PC-3 (cell line): ENCODE measurements around the gene KCNB1. TPM values are rescaled to one million over a fixed set of nuclear protein-coding genes. Genes with fewer than 3 reads are reported as not detected.

Experiments
- ATAC-seq: fragments of 200-7000 bp; cut with Tn5 transposase; 2 replicates; pipeline ENCODE4 v1.9.1; 2020; ENCODE audit warnings: mild to moderate bottlenecking, moderate library complexity
- BruUV-seq: library from RNA; stranded (reverse); fragments of 400-500 nt; replicated peaks from 2 replicates; lab custom pipeline; 2021; lab: Mats Ljungman, UMichigan
- CTCF ChIA-PET: fragments of 300-600 bp; sonication (Branson Sonifier 250); formaldehyde crosslinking; loops from one replicate; lab custom pipeline; 2022; ENCODE audit warnings: antibody characterized with exemption; lab: Charles Lee
- POLR2A ChIA-PET: fragments of 300-600 bp; sonication (Branson Sonifier 250); formaldehyde crosslinking; loops from one replicate; lab custom pipeline; 2022; ENCODE audit warnings: antibody characterized with exemption; ENCODE audit not compliant: unreplicated experiment; lab: Charles Lee
- DNase-seq: peaks from one replicate; pipeline ENCODE4 v3.0.0-alpha.2; 2015
- H2AFZ ChIP-seq: fragments of 300-600 bp; sonication (generic); 2 replicates; pipeline ENCODE4 v1.6.0; 2016; ENCODE audit warnings: antibody characterized with exemption, low read length
- H3F3A ChIP-seq: fragments of 300-600 bp; sonication (generic); one replicate; pipeline ENCODE4 v1.6.0; 2017; ENCODE audit warnings: antibody characterized with exemption, low read length, control low read depth, mild to moderate bottlenecking; ENCODE audit not compliant: unreplicated experiment
- H3K27ac ChIP-seq: fragments of 300-600 bp; sonication (generic); 2 replicates; pipeline ENCODE4 v1.5.1; 2016; ENCODE audit warnings: mild to moderate bottlenecking, low read length
- H3K27me3 ChIP-seq: fragments of 300-600 bp; sonication (generic); 2 replicates; pipeline ENCODE4 v1.6.1; 2016; ENCODE audit warnings: low read length, mixed read lengths
- H3K36me3 ChIP-seq: fragments of 300-600 bp; sonication (generic); 2 replicates; pipeline ENCODE4 v1.6.1; 2016; ENCODE audit warnings: low read depth, mixed run types, low read length, mixed read lengths
- H3K4me1 ChIP-seq: fragments of 300-600 bp; sonication (generic); 2 replicates; pipeline ENCODE4 v1.5.1; 2016; ENCODE audit warnings: low read length; ENCODE audit not compliant: insufficient read depth
- H3K4me2 ChIP-seq: fragments of 300-600 bp; sonication (generic); 2 replicates; pipeline ENCODE4 v1.6.0; 2016; ENCODE audit warnings: low read length
- H3K4me3 ChIP-seq: fragments of 300-600 bp; sonication (generic); 2 replicates; pipeline ENCODE4 v1.5.1; 2016; ENCODE audit warnings: mild to moderate bottlenecking, low read length, mixed read lengths
- H3K79me2 ChIP-seq: fragments of 300-600 bp; sonication (generic); 2 replicates; pipeline ENCODE4 v1.6.1; 2017; ENCODE audit warnings: low read length, mixed read lengths
- H3K9ac ChIP-seq: fragments of 300-600 bp; sonication (generic); 2 replicates; pipeline ENCODE4 v1.6.0; 2016; ENCODE audit warnings: mild to moderate bottlenecking, low read length
- H3K9me2 ChIP-seq: fragments of 300-600 bp; sonication (generic); replicated peaks from 2 replicates; pipeline ENCODE4 v1.6.1; 2016; ENCODE audit warnings: mixed run types, low read length, mixed read lengths
- H3K9me3 ChIP-seq: fragments of 300-600 bp; sonication (generic); 2 replicates; pipeline ENCODE4 v1.6.1; 2016; ENCODE audit warnings: low read length, mixed read lengths
- H4K20me1 ChIP-seq: fragments of 300-600 bp; sonication (generic); 2 replicates; pipeline ENCODE4 v1.6.1; 2016; ENCODE audit warnings: low read length, mixed read lengths
- CTCF ChIP-seq: fragments of 300-600 bp; sonication (generic); conservative IDR thresholded peaks from 2 replicates; pipeline ENCODE4 v1.5.1; 2017; ENCODE audit warnings: antibody characterized with exemption, low read depth, mild to moderate bottlenecking, low read length
- EZH2 ChIP-seq: fragments of 300-600 bp; sonication (generic); IDR thresholded peaks from one replicate; pipeline ENCODE4 v1.6.1; 2017; ENCODE audit warnings: antibody characterized with exemption, mild to moderate bottlenecking, low read length; ENCODE audit not compliant: unreplicated experiment
- EZH2phosphoT487 ChIP-seq: fragments of 300-600 bp; sonication (generic); IDR thresholded peaks from 2 replicates; pipeline ENCODE4 v1.6.1; 2018; ENCODE audit warnings: mild to moderate bottlenecking, antibody characterized with exemption, low read length, borderline replicate concordance
- intact Hi-C: fragments of 100-400 bp; cut with micrococcal nuclease; formaldehyde crosslinking; loops from 2 replicates; pipeline ENCODE4 v1.9.0; 2023
- total RNA-seq: library from RNA; depleted of rRNA; stranded (reverse); fragments of >200 nt; gene quantifications from 2 replicates; pipeline ENCODE4 v1.2.3, GENCODE V29; 2014

Gene KCNB1
- total RNA-seq, 1 experiment from 2014 or later, result 0.04 TPM

DNA sequence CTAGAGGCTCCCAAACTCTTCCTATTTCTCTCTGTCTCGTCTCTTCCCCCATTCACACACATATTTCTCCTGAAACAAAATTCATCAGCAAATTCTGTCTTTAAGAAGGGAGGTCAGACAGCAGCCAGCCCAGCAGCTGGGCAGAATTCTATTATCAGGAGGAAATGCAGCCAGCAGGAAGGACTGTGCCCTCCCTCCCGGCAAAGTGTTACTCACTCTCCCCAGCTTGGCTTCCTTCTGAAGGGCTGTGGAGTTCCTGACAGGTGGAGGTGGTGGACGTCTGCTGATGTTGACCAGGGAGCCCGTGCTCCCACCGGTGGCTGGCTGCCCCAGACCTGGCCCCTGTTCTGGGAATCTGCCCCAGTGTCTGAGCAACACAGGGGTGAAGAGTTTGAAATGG, 37.3 kb downstream of the KCNB1 start:
- intact Hi-C loops, result no loop called here
- POLR2A ChIA-PET, result no interaction called here
- TF ChIP-seq EZH2phosphoT487 (no peak), CTCF (no peak), EZH2 (no peak)

DNA sequence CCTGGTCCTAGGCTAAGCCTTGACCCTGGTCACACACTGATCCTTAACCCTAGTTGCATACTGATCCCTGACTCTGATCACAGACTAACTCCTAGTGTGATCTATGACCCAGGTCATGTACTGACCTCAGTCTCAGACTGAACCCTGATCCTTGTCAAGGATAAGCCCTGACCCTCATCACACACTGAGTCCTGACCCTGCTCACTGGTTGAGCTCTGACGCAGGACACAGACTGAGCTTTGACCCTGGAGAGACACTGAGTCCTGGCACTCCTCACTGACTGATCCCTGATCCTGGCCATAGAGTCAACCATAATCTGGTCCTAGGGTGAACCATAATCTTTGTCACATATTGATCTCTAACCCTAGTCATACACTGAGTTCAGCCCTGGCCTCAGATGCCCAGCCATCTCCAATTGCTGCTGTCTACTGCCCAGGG, 37.9 kb downstream of the KCNB1 start:
- DNase-seq (no peak), ATAC-seq (no peak)
- Histone ChIP-seq H3K36me3 (no peaks in the 10 kb centered on the region), H3K4me3 (no peak overlapping the region), H3F3A (no peaks in the 10 kb centered on the region), H3K9ac (no peak overlapping the region), H3K9me3 (no peaks in the 10 kb centered on the region), H2AFZ (no peak overlapping the region), H3K9me2 (no peaks in the 10 kb centered on the region), H3K27ac (no peak overlapping the region), H3K4me2 (no peak overlapping the region), H4K20me1 (no peaks in the 10 kb centered on the region), H3K27me3 (peaks cover 16% of the 10 kb centered on the region), H3K79me2 (no peaks in the 10 kb centered on the region), H3K4me1 (peaks cover 7% of the 10 kb centered on the region; the same call in 1 of the 2 replicates)
- TF ChIP-seq EZH2phosphoT487 (no peak), EZH2 (no peak), CTCF (no peak)
- BruUV-seq, result no TSS peak
- intact Hi-C loops, result no loop called here
- CTCF ChIA-PET, result no interaction called here
- POLR2A ChIA-PET, result no interaction called here

More for the DNA sequence above, 37.3 kb downstream of the KCNB1 start:
- no peaks in the 10 kb centered on the region for H3K79me2 ChIP-seq
- peaks cover 11% of the 10 kb centered on the region for H3K27me3 ChIP-seq
- ATAC-seq (peak; percentile 93), DNase-seq (peak; percentile 49)
- H3F3A ChIP-seq, result no peaks in the 10 kb centered on the region
- CTCF ChIA-PET, result no interaction called here
- H4K20me1 ChIP-seq, result no peaks in the 10 kb centered on the region
- no peak overlapping the region for H3K4me2 ChIP-seq
- H3K9me2 ChIP-seq, result no peaks in the 10 kb centered on the region
- no peaks in the 10 kb centered on the region for H3K36me3 ChIP-seq
- no peak overlapping the region for H2AFZ ChIP-seq
- H3K9ac ChIP-seq, result no peak overlapping the region
- H3K9me3 ChIP-seq, result no peaks in the 10 kb centered on the region
- peaks cover 7% of the 10 kb centered on the region; the same call in 1 of the 2 replicates for H3K4me1 ChIP-seq
- no peak overlapping the region for H3K4me3 ChIP-seq
- BruUV-seq, result no TSS peak
- H3K27ac ChIP-seq, result no peak overlapping the region

DNA sequence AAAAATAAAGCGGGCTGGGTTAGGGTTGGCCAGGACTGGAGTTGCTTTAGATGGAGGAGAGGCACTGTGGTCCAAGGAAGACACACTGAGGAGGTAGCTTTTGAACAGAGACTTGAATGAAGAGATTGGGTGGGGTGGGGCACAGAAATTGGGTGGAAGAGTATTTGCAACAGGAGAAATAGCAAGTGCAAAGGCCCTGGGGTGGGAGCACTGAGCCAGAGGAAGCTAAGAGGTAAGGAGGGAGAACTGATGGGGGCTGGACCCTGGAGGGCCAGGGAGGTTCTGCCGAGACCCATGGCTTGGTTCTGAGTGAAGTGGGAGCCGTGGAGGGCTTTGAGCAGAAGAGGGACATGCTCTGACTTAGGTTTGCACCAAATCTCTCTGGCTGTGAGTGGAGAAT, 45.4 kb downstream of the KCNB1 start:
- ATAC-seq (no peak), DNase-seq (no peak)
- intact Hi-C loops, result no loop called here
- POLR2A ChIA-PET, result no interaction called here
- Histone ChIP-seq H3K9me3 (no peaks in the 10 kb centered on the region), H3K27me3 (peaks cover 47% of the 10 kb centered on the region), H3K4me2 (no peak overlapping the region), H3K4me3 (no peak overlapping the region), H3K9ac (no peak overlapping the region), H3K9me2 (no peaks in the 10 kb centered on the region), H3K79me2 (no peaks in the 10 kb centered on the region), H3K4me1 (no peaks in the 10 kb centered on the region), H4K20me1 (no peaks in the 10 kb centered on the region), H2AFZ (no peak overlapping the region), H3K27ac (no peak overlapping the region), H3K36me3 (no peaks in the 10 kb centered on the region), H3F3A (no peaks in the 10 kb centered on the region)
- no TSS peak for BruUV-seq
- TF ChIP-seq CTCF, result no peak
- no peak for TF ChIP-seq EZH2phosphoT487
- no peak for TF ChIP-seq EZH2
- CTCF ChIA-PET, result no interaction called here
